GM12865 (cell line): Measurements from ENCODE around the gene S100P.

ENCODE experiments used
- DNase-seq: peaks from one replicate; pipeline ENCODE4 v3.0.0; 2010; ENCODE audit warnings: low read depth
- H3K4me3 ChIP-seq: 2 replicates; pipeline ENCODE4 v1.5.1; 2011; ENCODE audit warnings: mild to moderate bottlenecking, low read depth, low read length, control low read depth
- CTCF ChIP-seq: IDR thresholded peaks from 2 replicates; pipeline ENCODE4 v1.5.1; 2011; ENCODE audit warnings: low read length, control low read depth, low read depth, inconsistent platforms; ENCODE audit not compliant: insufficient read depth; ENCODE audit errors: missing control alignments

Gene S100P

GRCh38 chr4:6692806-6693205, 872 bp upstream of the S100P start:
- TF ChIP-seq CTCF: no peak
- H3K4me3 ChIP-seq: no peak overlapping the region
- DNase-seq: no peak

- DNase-seq: no peak
- no peak for TF ChIP-seq CTCF
- H3K4me3 ChIP-seq: no peak overlapping the region
These were observed 661 bp downstream of the S100P start for GRCh38 chr4:6694177-6694901.

GRCh38 chr4:6695660-6696610, 2.3 kb downstream of the S100P start:
- DNase-seq: peak; percentile 35
- no peak for TF ChIP-seq CTCF
- H3K4me3 ChIP-seq: no peak overlapping the region

- no peak overlapping the region for H3K4me3 ChIP-seq
- no peak for DNase-seq
- no peak for TF ChIP-seq CTCF
These were observed 2.9 kb downstream of the S100P start for GRCh38 chr4:6696611-6697010.

- TF ChIP-seq CTCF: no peak
- no peak overlapping the region for H3K4me3 ChIP-seq
- DNase-seq: no peak
These were observed 3.5 kb downstream of the S100P start for GRCh38 chr4:6697131-6697530.

GRCh38 chr4:6699388-6699787, 5.7 kb downstream of the S100P start:
- DNase-seq: no peak
- H3K4me3 ChIP-seq: no peak overlapping the region
- TF ChIP-seq CTCF: no peak
